SK-N-SH treated with all-trans-retinoic acid at 6 μM for 48 hours (cell line): ENCODE results near the gene ATAD3C.
A peak's percentile ranks its signal among the peaks of the same experiment; 100 is the strongest.
"Not testable (repeated sequence)": the region's sequence is repeated elsewhere in the genome, so short reads cannot be mapped to it uniquely, and the experiment has no call there.

Experiments used
- ATAC-seq: fragments of 200-7000 bp; cut with Tn5 transposase; 3 replicates; pipeline ENCODE4 v1.9.1; 2020; ENCODE audit warnings: mild to moderate bottlenecking, moderate library complexity
- BACH2 ChIP-seq: fragments of 250-450 bp; sonication (Bioruptor Pico); IDR thresholded peaks from 2 replicates; pipeline ENCODE4 v1.9.0; 2021; ENCODE audit warnings: mild to moderate bottlenecking, borderline replicate concordance
- CREB5 ChIP-seq: fragments of 250-450 bp; sonication (Bioruptor Pico); IDR thresholded peaks from 2 replicates; pipeline ENCODE4 v1.5.1; 2020; ENCODE audit warnings: low read depth, mild to moderate bottlenecking, moderate library complexity
- GLIS3 ChIP-seq: fragments of 250-450 bp; sonication (Bioruptor Pico); IDR thresholded peaks from 2 replicates; pipeline ENCODE4 v1.5.0; 2020; ENCODE audit warnings: mild to moderate bottlenecking, moderate library complexity
- PPARA ChIP-seq: fragments of 250-450 bp; sonication (Bioruptor Pico); IDR thresholded peaks from 2 replicates; pipeline ENCODE4 v1.5.0; 2020; ENCODE audit warnings: mild to moderate bottlenecking, borderline replicate concordance
- RARB ChIP-seq: fragments of 250-450 bp; sonication (Bioruptor Pico); IDR thresholded peaks from 2 replicates; pipeline ENCODE4 v1.8.0; 2021; ENCODE audit warnings: mild to moderate bottlenecking, moderate library complexity
- TCF4 ChIP-seq: fragments of 250-450 bp; sonication (Bioruptor Pico); IDR thresholded peaks from 2 replicates; pipeline ENCODE4 v1.8.0; 2021; ENCODE audit warnings: mild to moderate bottlenecking, moderate library complexity, borderline replicate concordance
- ZFP3 ChIP-seq: fragments of 250-450 bp; sonication (Bioruptor Pico); IDR thresholded peaks from 2 replicates; pipeline ENCODE4 v1.5.0; 2020; ENCODE audit warnings: mild to moderate bottlenecking, moderate library complexity
- ZFP30 ChIP-seq: fragments of 450-650 bp; formaldehyde crosslinking; IDR thresholded peaks from 2 replicates; pipeline ENCODE4 v1.5.0; 2022; ENCODE audit warnings: mild to moderate bottlenecking, moderate library complexity
- ZNF565 ChIP-seq: fragments of 450-650 bp; formaldehyde crosslinking; conservative IDR thresholded peaks from 2 replicates; pipeline ENCODE4 v1.5.0; 2020; ENCODE audit warnings: low read depth, mild to moderate bottlenecking, moderate library complexity
- TF ChIP-seq, protein P1 (sequence below): fragments of 250-450 bp; sonication (Bioruptor Pico); IDR thresholded peaks from 2 replicates; pipeline ENCODE4 v1.8.0; 2020; ENCODE audit warnings: mild to moderate bottlenecking, moderate library complexity, borderline replicate concordance
- TF ChIP-seq, protein P2 (sequence below): fragments of 250-450 bp; sonication (Bioruptor Pico); IDR thresholded peaks from 2 replicates; pipeline ENCODE4 v1.8.0; 2021; ENCODE audit warnings: low read depth, mild to moderate bottlenecking, moderate library complexity, borderline replicate concordance
- TF ChIP-seq, protein P3 (sequence below): fragments of 250-450 bp; sonication (Bioruptor Pico); IDR thresholded peaks from 2 replicates; pipeline ENCODE4 v1.5.0; 2020; ENCODE audit warnings: mild to moderate bottlenecking, moderate library complexity
- TF ChIP-seq, protein P4 (sequence below): fragments of 250-450 bp; sonication (Bioruptor Pico); IDR thresholded peaks from 2 replicates; pipeline ENCODE4 v1.5.1; 2021; ENCODE audit warnings: mild to moderate bottlenecking, moderate library complexity

ATAD3C gene

DNA sequence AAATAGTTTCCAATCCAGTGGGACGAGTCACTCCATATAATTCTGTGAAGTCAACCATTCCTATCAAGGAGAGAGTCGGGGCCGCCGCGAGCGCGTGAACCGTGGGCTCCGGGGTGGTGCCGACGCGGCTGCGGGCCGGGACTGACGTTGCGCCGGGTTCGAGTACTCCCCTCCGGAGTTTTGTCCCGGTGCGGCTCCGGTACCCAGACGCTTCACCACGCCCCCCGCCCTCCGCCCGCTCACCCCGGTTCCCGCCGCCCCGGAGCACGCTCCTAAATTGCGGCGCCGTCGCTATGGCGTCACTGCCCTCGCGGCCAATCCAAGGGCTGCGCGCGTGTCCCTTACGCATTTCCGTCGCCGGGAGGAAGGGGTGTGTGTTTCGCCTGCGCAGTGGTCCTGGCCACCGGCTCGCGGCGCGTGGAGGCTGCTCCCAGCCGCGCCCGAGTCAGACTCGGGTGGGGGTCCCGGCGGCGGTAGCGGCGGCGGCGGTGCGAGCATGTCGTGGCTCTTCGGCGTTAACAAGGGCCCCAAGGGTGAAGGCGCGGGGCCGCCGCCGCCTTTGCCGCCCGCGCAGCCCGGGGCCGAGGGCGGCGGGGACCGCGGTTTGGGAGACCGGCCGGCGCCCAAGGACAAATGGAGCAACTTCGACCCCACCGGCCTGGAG, 22.0 kb downstream of the ATAD3C start, which contains the start of gene ATAD3B (continued):
- TF ChIP-seq, protein P1, sequence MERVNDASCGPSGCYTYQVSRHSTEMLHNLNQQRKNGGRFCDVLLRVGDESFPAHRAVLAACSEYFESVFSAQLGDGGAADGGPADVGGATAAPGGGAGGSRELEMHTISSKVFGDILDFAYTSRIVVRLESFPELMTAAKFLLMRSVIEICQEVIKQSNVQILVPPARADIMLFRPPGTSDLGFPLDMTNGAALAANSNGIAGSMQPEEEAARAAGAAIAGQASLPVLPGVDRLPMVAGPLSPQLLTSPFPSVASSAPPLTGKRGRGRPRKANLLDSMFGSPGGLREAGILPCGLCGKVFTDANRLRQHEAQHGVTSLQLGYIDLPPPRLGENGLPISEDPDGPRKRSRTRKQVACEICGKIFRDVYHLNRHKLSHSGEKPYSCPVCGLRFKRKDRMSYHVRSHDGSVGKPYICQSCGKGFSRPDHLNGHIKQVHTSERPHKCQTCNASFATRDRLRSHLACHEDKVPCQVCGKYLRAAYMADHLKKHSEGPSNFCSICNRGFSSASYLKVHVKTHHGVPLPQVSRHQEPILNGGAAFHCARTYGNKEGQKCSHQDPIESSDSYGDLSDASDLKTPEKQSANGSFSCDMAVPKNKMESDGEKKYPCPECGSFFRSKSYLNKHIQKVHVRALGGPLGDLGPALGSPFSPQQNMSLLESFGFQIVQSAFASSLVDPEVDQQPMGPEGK (CRISPR knock-in tag), result no peak
- TF ChIP-seq, protein P2, sequence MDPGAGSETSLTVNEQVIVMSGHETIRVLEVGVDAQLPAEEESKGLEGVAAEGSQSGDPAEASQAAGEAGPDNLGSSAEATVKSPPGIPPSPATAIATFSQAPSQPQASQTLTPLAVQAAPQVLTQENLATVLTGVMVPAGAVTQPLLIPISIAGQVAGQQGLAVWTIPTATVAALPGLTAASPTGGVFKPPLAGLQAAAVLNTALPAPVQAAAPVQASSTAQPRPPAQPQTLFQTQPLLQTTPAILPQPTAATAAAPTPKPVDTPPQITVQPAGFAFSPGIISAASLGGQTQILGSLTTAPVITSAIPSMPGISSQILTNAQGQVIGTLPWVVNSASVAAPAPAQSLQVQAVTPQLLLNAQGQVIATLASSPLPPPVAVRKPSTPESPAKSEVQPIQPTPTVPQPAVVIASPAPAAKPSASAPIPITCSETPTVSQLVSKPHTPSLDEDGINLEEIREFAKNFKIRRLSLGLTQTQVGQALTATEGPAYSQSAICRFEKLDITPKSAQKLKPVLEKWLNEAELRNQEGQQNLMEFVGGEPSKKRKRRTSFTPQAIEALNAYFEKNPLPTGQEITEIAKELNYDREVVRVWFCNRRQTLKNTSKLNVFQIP (CRISPR knock-in tag), result no peak

- ATAC-seq, result peak; percentile 24
These were observed 22.8 kb downstream of the ATAD3C start for GRCh38 chr1:1472053-1472876.

- ATAC-seq, result not testable (repeated sequence)
These were observed 26.5 kb downstream of the ATAD3C start for GRCh38 chr1:1476011-1476410.

DNA sequence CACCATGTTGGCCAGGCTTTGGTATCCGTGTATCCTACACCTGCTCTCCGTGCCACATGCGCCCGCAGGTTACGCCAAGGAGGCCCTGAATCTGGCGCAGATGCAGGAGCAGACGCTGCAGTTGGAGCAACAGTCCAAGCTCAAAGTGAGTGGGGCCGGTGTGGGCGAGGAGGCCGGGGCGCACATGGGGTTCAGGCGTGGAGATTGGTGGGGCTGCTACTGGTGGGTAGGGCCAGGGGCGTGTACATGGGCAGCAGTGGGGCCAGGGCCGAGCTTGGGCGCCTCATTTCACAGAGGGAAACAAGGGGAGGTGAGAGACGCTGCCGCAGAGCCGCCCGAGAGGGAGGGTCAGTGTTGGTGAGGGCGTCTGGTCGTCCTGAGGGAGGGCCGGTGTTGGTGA, 27.7 kb downstream of the ATAD3C start:
- TF ChIP-seq TCF4 (CRISPR knock-in tag) (no peak), ZNF565 (CRISPR knock-in tag) (no peak), BACH2 (CRISPR knock-in tag) (no peak), GLIS3 (CRISPR knock-in tag) (no peak), ZFP30 (no peak), CREB5 (no peak), PPARA (CRISPR knock-in tag) (no peak), ZFP3 (CRISPR knock-in tag) (no peak), RARB (CRISPR knock-in tag) (no peak)
- TF ChIP-seq, protein P3, sequence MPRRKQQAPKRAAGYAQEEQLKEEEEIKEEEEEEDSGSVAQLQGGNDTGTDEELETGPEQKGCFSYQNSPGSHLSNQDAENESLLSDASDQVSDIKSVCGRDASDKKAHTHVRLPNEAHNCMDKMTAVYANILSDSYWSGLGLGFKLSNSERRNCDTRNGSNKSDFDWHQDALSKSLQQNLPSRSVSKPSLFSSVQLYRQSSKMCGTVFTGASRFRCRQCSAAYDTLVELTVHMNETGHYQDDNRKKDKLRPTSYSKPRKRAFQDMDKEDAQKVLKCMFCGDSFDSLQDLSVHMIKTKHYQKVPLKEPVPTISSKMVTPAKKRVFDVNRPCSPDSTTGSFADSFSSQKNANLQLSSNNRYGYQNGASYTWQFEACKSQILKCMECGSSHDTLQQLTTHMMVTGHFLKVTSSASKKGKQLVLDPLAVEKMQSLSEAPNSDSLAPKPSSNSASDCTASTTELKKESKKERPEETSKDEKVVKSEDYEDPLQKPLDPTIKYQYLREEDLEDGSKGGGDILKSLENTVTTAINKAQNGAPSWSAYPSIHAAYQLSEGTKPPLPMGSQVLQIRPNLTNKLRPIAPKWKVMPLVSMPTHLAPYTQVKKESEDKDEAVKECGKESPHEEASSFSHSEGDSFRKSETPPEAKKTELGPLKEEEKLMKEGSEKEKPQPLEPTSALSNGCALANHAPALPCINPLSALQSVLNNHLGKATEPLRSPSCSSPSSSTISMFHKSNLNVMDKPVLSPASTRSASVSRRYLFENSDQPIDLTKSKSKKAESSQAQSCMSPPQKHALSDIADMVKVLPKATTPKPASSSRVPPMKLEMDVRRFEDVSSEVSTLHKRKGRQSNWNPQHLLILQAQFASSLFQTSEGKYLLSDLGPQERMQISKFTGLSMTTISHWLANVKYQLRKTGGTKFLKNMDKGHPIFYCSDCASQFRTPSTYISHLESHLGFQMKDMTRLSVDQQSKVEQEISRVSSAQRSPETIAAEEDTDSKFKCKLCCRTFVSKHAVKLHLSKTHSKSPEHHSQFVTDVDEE, result no peak
- TF ChIP-seq, protein P2 (CRISPR knock-in tag), result no peak
- TF ChIP-seq, protein P4, sequence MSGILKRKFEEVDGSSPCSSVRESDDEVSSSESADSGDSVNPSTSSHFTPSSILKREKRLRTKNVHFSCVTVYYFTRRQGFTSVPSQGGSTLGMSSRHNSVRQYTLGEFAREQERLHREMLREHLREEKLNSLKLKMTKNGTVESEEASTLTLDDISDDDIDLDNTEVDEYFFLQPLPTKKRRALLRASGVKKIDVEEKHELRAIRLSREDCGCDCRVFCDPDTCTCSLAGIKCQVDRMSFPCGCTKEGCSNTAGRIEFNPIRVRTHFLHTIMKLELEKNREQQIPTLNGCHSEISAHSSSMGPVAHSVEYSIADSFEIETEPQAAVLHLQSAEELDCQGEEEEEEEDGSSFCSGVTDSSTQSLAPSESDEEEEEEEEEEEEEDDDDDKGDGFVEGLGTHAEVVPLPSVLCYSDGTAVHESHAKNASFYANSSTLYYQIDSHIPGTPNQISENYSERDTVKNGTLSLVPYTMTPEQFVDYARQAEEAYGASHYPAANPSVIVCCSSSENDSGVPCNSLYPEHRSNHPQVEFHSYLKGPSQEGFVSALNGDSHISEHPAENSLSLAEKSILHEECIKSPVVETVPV, result no peak
- TF ChIP-seq, all 23 proteins: peak for 0
- ATAC-seq, result no peak
